Heart left ventricle (tissue), 16 donors: ENCODE data around the gene GHR. TPM values are rescaled to one million over a fixed set of nuclear protein-coding genes. Genes with fewer than 3 reads are reported as not detected.

ENCODE experiments used
- ATAC-seq, 4 donors: fragments of 200-7000 bp; cut with Tn5 transposase; one replicate each; pipeline ENCODE4 v1.9.1; 2020 to 2022; ENCODE audit warnings: moderate library complexity in 4 of 4, mild to moderate bottlenecking in 3 of 4, moderate number of reproducible peaks in 1 of 4
- DNase-seq, 5 donors: peaks; one replicate each; pipeline ENCODE4 v3.0.0-alpha.2; 2020
- H3K27ac ChIP-seq, 12 donors: fragments of 200-600 bp; sonication (generic) in 4 of 12; one replicate each; pipeline versions ENCODE4 v1.5.0 to v1.8.0; 2016 to 2022; ENCODE audit warnings: mild to moderate bottlenecking in 2 of 12
- H3K27me3 ChIP-seq, 9 donors: fragments of 200-600 bp; sonication (generic) in 2 of 9; one replicate each; pipeline versions ENCODE4 v1.5.1 to v1.8.0; 2016 to 2022; ENCODE audit warnings: mild to moderate bottlenecking in 3 of 9
- H3K36me3 ChIP-seq, 9 donors: fragments of 200-600 bp; sonication (generic) in 2 of 9; one replicate each; pipeline versions ENCODE4 v1.5.0 to v1.8.0; 2018 to 2022; ENCODE audit warnings: mild to moderate bottlenecking in 2 of 9
- H3K4me1 ChIP-seq, 12 donors: fragments of 200-600 bp; sonication (generic) in 4 of 12; one replicate each; pipeline versions ENCODE4 v1.5.0 to v1.8.0; 2016 to 2022; ENCODE audit warnings: mild to moderate bottlenecking in 3 of 12
- H3K4me3 ChIP-seq, 12 donors: fragments of 200-600 bp; sonication (generic) in 4 of 12; one replicate each; pipeline versions ENCODE4 v1.5.0 to v1.8.0; 2017 to 2022; ENCODE audit warnings: mild to moderate bottlenecking in 9 of 12, moderate library complexity in 4 of 12
- H3K9me3 ChIP-seq, 12 donors: fragments of 200-600 bp; sonication (generic) in 4 of 12; one replicate each; pipeline versions ENCODE4 v1.5.0 to v1.8.0; 2016 to 2022; ENCODE audit warnings: mild to moderate bottlenecking in 1 of 12
- CTCF ChIP-seq, 12 donors: fragments of 200-600 bp; sonication (generic) in 4 of 12; IDR thresholded peaks; one replicate each; pipeline versions ENCODE4 v1.5.0 to v1.8.0; 2018 to 2022; ENCODE audit warnings: antibody characterized with exemption in 12 of 12, mild to moderate bottlenecking in 5 of 12
- POLR2A ChIP-seq, 2 donors: fragments of 450-650 bp; IDR thresholded peaks; one replicate each; pipeline ENCODE4 v1.6.1; 2017; ENCODE audit warnings: antibody characterized with exemption in 2 of 2, mild to moderate bottlenecking in 2 of 2, moderate library complexity in 2 of 2
- WGBS, 4 donors: extraction: QIAGEN DNeasy Blood & Tissue Kit in 2 of 4; methylation state at CpG; one replicate each; pipeline versions ENCODE4 v1.1.5 to v1.1.7; 2013 to 2018; 5-methylcytosine and 5-hydroxymethylcytosine counted together
- intact Hi-C, 10 donors: fragments of 100-400 bp; cut with DNase I; formaldehyde crosslinking; loops; one replicate each; pipeline versions ENCODE4 v1.11.1 to v1.14.2; 2022
- polyA plus RNA-seq, 2 donors: library from polyadenylated mRNA; stranded (reverse); fragments of 200-250 nt; gene quantifications; one replicate each; pipeline ENCODE4 v1.2.3, GENCODE V29; 2013
- total RNA-seq, 9 donors: library from RNA; depleted of rRNA in 2 of 9; stranded (reverse); fragments of >200 nt in 2 of 9; fragmentation: NEBNext Ultra II Directional in 3 of 9; extraction: Animal tissue kit (Norgen Biotek cat#: 25700) in 3 of 9; gene quantifications; one replicate each; pipeline versions ENCODE4 v1.1.0 to v1.2.4, GENCODE V29; 2016 to 2023
- donor health status: ischemic (EF 13 %, LVEDD 7.1; RV severe dilation, severe dysfunction).
- donor health status: healthy with polysubstance abuse.
- donor health status: DM: no; HTN: yes; CAD: no.
- donor health status: DM: no; HTN: no; CAD: no.
- donor health status: ischemic (EF 25% LVEDD 6.9; RV normal size, moderate dysfunction).
- donor health status: ischemic (EF 25% LVEDD 5.7; RV mildly dilated, moderate dysfunction).
- donor health status: healthy.
- donor health status: DM: yes; HTN: yes; CAD: no.
- donor health status: ischemic (EF 35%, LVEDD 5.7; RV mildly dilated, moderate dysfunction).
- donor health status: nonischemic (EF 11% LVEDD 7.7; RV severe dilation, severe dysfunction).
- donor health status: DM: yes; HTN: yes; CAD: no.
- donor health status: PGD.
- donor health status: ischemic (EF 29% LVEDD 5.4; RV normal size, mild dysfunction).
- donor health status: nonischemic (EF 23%, LVEDD 6.1; RV moderate dilation, normal function).

Gene GHR
- total and polyA plus RNA-seq, 11 donors, result 3.4 to 23.2 (median 11.3) TPM

GRCh38 chr5:42553461-42553860 is 130.2 kb downstream of the GHR start:
- H3K9me3 ChIP-seq, result no peaks in the 10 kb centered on the region
- intact Hi-C loops, result no loop called here
- WGBS, 4 donors, result 64 to 90% (median 86%) methylated on average over 4 of the region's 4 CpGs
- TF ChIP-seq POLR2A (IDR thresholded peaks at IDR 0.05) (no peak), CTCF (IDR thresholded peaks at IDR 0.05) (no peak)
- DNase-seq (no peak), ATAC-seq (no peak)
- no peak overlapping the region for H3K27ac ChIP-seq
- H3K36me3 ChIP-seq, result no peaks in the 10 kb centered on the region
- H3K4me3 ChIP-seq, result no peak overlapping the region
- H3K27me3 ChIP-seq, result no peaks in the 10 kb centered on the region
- peaks cover 0 to 49% (median 10%) of the 10 kb centered on the region in 12 donors for H3K4me1 ChIP-seq

GRCh38 chr5:42555010-42555409 is 131.8 kb downstream of the GHR start:
- Histone ChIP-seq H3K36me3 (no peaks in the 10 kb centered on the region), H3K27ac (no peak overlapping the region), H3K9me3 (no peaks in the 10 kb centered on the region), H3K4me1 (peaks cover 0 to 44% (median 10%) of the 10 kb centered on the region in 12 donors), H3K4me3 (no peak overlapping the region), H3K27me3 (no peaks in the 10 kb centered on the region)
- peak in 1 of 4 donors; percentile 36 for ATAC-seq
- TF ChIP-seq CTCF (IDR thresholded peaks at IDR 0.05), result no peak
- TF ChIP-seq POLR2A (IDR thresholded peaks at IDR 0.05), result no peak
- 76 to 92% (median 84%) methylated on average over 1 of the region's 1 CpG for WGBS, 4 donors
- no peak for DNase-seq
- intact Hi-C loops, result no loop called here

GRCh38 chr5:42555797-42556196 is 132.6 kb downstream of the GHR start:
- intact Hi-C loops, result no loop called here
- ATAC-seq, result no peak

GRCh38 chr5:42557689-42558088 is 134.4 kb downstream of the GHR start:
- WGBS, 4 donors, result 60 to 75% (median 73%) methylated on average over 1 of the region's 1 CpG
- TF ChIP-seq POLR2A (IDR thresholded peaks at IDR 0.05) (no peak), CTCF (IDR thresholded peaks at IDR 0.05) (no peak)
- Histone ChIP-seq H3K4me1 (peaks cover 0 to 26% (median under 1%) of the 10 kb centered on the region in 12 donors), H3K9me3 (no peaks in the 10 kb centered on the region), H3K4me3 (no peak overlapping the region), H3K27ac (no peak overlapping the region), H3K36me3 (no peaks in the 10 kb centered on the region), H3K27me3 (no peaks in the 10 kb centered on the region)
- DNase-seq, result no peak
- intact Hi-C loops, result no loop called here
- ATAC-seq, result no peak

More at GRCh38 chr5:42555797-42556196, 132.6 kb downstream of the GHR start:
- no peaks in the 10 kb centered on the region for H3K27me3 ChIP-seq
- no peak overlapping the region for H3K4me3 ChIP-seq
- peaks cover 0 to 44% (median 10%) of the 10 kb centered on the region in 12 donors for H3K4me1 ChIP-seq
- H3K27ac ChIP-seq, result no peak overlapping the region
- WGBS, 4 donors, result 90 to 92% (median 91%) methylated on average over 6 of the region's 6 CpGs
- no peaks in the 10 kb centered on the region for H3K36me3 ChIP-seq
- DNase-seq, result no peak
- no peaks in the 10 kb centered on the region for H3K9me3 ChIP-seq
- TF ChIP-seq CTCF (IDR thresholded peaks at IDR 0.05) (no peak), POLR2A (IDR thresholded peaks at IDR 0.05) (no peak)
